MM.1S (cell line): ENCODE data around the gene USP32.

ENCODE experiments used
- DNase-seq: peaks from one replicate; pipeline ENCODE4 v3.0.0-alpha.2; 2015
- H2AFZ ChIP-seq: fragments of 300-600 bp; sonication (generic); 2 replicates; pipeline ENCODE4 v1.6.0; 2016; ENCODE audit warnings: antibody characterized with exemption, low read length
- H3F3A ChIP-seq: fragments of 300-600 bp; sonication (generic); 2 replicates; pipeline ENCODE4 v1.6.1; 2016; ENCODE audit warnings: mild to moderate bottlenecking, antibody characterized with exemption, low read length, moderate library complexity, mixed read lengths; ENCODE audit not compliant: insufficient read depth
- H3K27ac ChIP-seq: fragments of 300-600 bp; sonication (generic); 2 replicates; pipeline ENCODE4 v1.5.1; 2016; ENCODE audit warnings: mild to moderate bottlenecking, low read length
- H3K27me3 ChIP-seq: fragments of 300-600 bp; sonication (generic); replicated peaks from 2 replicates; pipeline ENCODE4 v1.6.0; 2016; ENCODE audit warnings: low read length; ENCODE audit not compliant: insufficient read depth
- H3K36me3 ChIP-seq: fragments of 300-600 bp; sonication (generic); replicated peaks from 2 replicates; pipeline ENCODE4 v1.6.1; 2016; ENCODE audit warnings: mild to moderate bottlenecking, low read length, mixed read lengths; ENCODE audit not compliant: insufficient read depth
- H3K4me1 ChIP-seq: fragments of 300-600 bp; sonication (generic); 2 replicates; pipeline ENCODE4 v1.6.1; 2016; ENCODE audit warnings: low read length, mixed read lengths
- H3K4me2 ChIP-seq: fragments of 300-600 bp; sonication (generic); 2 replicates; pipeline ENCODE4 v1.6.0; 2016; ENCODE audit warnings: low read depth, low read length
- H3K4me3 ChIP-seq: fragments of 300-600 bp; sonication (generic); 2 replicates; pipeline ENCODE4 v1.5.1; 2016; ENCODE audit warnings: low read length, mixed read lengths
- H3K79me2 ChIP-seq: fragments of 300-600 bp; sonication (generic); 2 replicates; pipeline ENCODE4 v1.6.1; 2016; ENCODE audit warnings: mixed run types, low read length, mixed read lengths
- H3K9ac ChIP-seq: fragments of 300-600 bp; sonication (generic); 2 replicates; pipeline ENCODE4 v1.6.1; 2016; ENCODE audit warnings: low read length, mixed read lengths
- H3K9me2 ChIP-seq: fragments of 300-600 bp; sonication (generic); replicated peaks from 2 replicates; pipeline ENCODE4 v1.6.1; 2016; ENCODE audit warnings: mild to moderate bottlenecking, low read length, mixed read lengths; ENCODE audit not compliant: insufficient read depth
- H3K9me3 ChIP-seq: fragments of 300-600 bp; sonication (generic); replicated peaks from 2 replicates; pipeline ENCODE4 v1.6.1; 2016; ENCODE audit warnings: mild to moderate bottlenecking, low read length, mixed read lengths; ENCODE audit not compliant: insufficient read depth
- H4K20me1 ChIP-seq: fragments of 300-600 bp; sonication (generic); 2 replicates; pipeline ENCODE4 v1.6.1; 2016; ENCODE audit warnings: mild to moderate bottlenecking, low read length, moderate library complexity, mixed read lengths; ENCODE audit not compliant: insufficient read depth
- EZH2 ChIP-seq: fragments of 300-600 bp; sonication (generic); optimal IDR thresholded peaks from 2 replicates; pipeline ENCODE3; 2017; ENCODE audit warnings: low read depth, mild to moderate bottlenecking, antibody characterized with exemption, low read length, mixed read lengths
- EZH2phosphoT487 ChIP-seq: fragments of 300-600 bp; sonication (generic); IDR thresholded peaks from 2 replicates; pipeline ENCODE4 v1.6.1; 2018; ENCODE audit warnings: antibody characterized with exemption, low read length
- TF ChIP-seq, protein P1 (sequence below): fragments of 300-600 bp; sonication (generic); IDR thresholded peaks from 2 replicates; pipeline ENCODE4 v1.5.1; 2016; ENCODE audit warnings: antibody characterized with exemption, low read length, mixed read lengths

Gene USP32

GRCh38 chr17:60371818-60372510, 20.0 kb downstream of the USP32 start:
- H4K20me1 ChIP-seq: no peaks in the 10 kb centered on the region
- no peak overlapping the region for H3K4me2 ChIP-seq

DNA sequence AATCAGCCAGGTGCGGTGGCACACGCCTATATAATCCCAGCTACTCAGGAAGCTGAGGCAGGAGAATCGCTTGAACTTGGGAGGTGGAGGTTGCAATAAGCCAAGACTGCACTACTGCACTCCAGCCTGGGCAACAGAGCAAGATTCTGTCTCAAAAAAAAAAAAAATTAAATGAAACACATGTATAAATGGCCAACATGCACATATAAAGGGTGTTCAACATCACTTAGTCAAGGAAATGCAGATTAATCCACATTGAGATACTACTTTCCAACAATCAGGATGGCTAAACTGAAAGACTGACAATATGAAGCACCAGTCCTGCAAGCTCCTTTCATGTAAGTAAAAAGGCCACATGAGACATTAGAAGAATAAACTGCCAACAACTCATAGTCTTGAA, 20.5 kb downstream of the USP32 start:
- H3K27ac ChIP-seq: no peak overlapping the region
- no peaks in the 10 kb centered on the region for H3K9me2 ChIP-seq
- no peaks in the 10 kb centered on the region for H3K9me3 ChIP-seq
- TF ChIP-seq, protein P1, sequence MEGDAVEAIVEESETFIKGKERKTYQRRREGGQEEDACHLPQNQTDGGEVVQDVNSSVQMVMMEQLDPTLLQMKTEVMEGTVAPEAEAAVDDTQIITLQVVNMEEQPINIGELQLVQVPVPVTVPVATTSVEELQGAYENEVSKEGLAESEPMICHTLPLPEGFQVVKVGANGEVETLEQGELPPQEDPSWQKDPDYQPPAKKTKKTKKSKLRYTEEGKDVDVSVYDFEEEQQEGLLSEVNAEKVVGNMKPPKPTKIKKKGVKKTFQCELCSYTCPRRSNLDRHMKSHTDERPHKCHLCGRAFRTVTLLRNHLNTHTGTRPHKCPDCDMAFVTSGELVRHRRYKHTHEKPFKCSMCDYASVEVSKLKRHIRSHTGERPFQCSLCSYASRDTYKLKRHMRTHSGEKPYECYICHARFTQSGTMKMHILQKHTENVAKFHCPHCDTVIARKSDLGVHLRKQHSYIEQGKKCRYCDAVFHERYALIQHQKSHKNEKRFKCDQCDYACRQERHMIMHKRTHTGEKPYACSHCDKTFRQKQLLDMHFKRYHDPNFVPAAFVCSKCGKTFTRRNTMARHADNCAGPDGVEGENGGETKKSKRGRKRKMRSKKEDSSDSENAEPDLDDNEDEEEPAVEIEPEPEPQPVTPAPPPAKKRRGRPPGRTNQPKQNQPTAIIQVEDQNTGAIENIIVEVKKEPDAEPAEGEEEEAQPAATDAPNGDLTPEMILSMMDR: no peak
- TF ChIP-seq EZH2: no peak
- no peak for TF ChIP-seq EZH2phosphoT487
- H2AFZ ChIP-seq: no peak overlapping the region
- no peaks in the 10 kb centered on the region for H3F3A ChIP-seq
- no peaks in the 10 kb centered on the region for H3K27me3 ChIP-seq
- no peaks in the 10 kb centered on the region for H3K79me2 ChIP-seq
- no peaks in the 10 kb centered on the region for H3K36me3 ChIP-seq
- H3K4me2 ChIP-seq: no peak overlapping the region
- H3K4me3 ChIP-seq: no peak overlapping the region
- H3K9ac ChIP-seq: no peak overlapping the region
- DNase-seq: no peak
- no peaks in the 10 kb centered on the region for H3K4me1 ChIP-seq
- no peaks in the 10 kb centered on the region for H4K20me1 ChIP-seq

More at GRCh38 chr17:60371818-60372510, 20.0 kb downstream of the USP32 start:
- Histone ChIP-seq H3K27me3 (no peaks in the 10 kb centered on the region), H3K9ac (no peak overlapping the region), H3K4me1 (no peaks in the 10 kb centered on the region), H3F3A (no peaks in the 10 kb centered on the region), H3K9me2 (no peaks in the 10 kb centered on the region), H2AFZ (no peak overlapping the region), H3K4me3 (no peak overlapping the region), H3K9me3 (no peaks in the 10 kb centered on the region), H3K27ac (no peak overlapping the region), H3K36me3 (no peaks in the 10 kb centered on the region), H3K79me2 (no peaks in the 10 kb centered on the region)
- no peak for DNase-seq
- TF ChIP-seq EZH2phosphoT487: no peak
- no peak for TF ChIP-seq EZH2

GRCh38 chr17:60369727-60370126, 22.2 kb downstream of the USP32 start:
- Histone ChIP-seq H4K20me1 (no peaks in the 10 kb centered on the region), H3K36me3 (no peaks in the 10 kb centered on the region), H3K27me3 (no peaks in the 10 kb centered on the region), H3F3A (no peaks in the 10 kb centered on the region), H3K9ac (no peak overlapping the region), H3K9me2 (no peaks in the 10 kb centered on the region), H3K4me2 (no peak overlapping the region), H3K79me2 (no peaks in the 10 kb centered on the region), H3K9me3 (no peaks in the 10 kb centered on the region), H3K4me1 (no peaks in the 10 kb centered on the region), H2AFZ (no peak overlapping the region), H3K27ac (no peak overlapping the region), H3K4me3 (no peak overlapping the region)
- TF ChIP-seq EZH2 (no peak), EZH2phosphoT487 (no peak)
- DNase-seq: no peak

DNA sequence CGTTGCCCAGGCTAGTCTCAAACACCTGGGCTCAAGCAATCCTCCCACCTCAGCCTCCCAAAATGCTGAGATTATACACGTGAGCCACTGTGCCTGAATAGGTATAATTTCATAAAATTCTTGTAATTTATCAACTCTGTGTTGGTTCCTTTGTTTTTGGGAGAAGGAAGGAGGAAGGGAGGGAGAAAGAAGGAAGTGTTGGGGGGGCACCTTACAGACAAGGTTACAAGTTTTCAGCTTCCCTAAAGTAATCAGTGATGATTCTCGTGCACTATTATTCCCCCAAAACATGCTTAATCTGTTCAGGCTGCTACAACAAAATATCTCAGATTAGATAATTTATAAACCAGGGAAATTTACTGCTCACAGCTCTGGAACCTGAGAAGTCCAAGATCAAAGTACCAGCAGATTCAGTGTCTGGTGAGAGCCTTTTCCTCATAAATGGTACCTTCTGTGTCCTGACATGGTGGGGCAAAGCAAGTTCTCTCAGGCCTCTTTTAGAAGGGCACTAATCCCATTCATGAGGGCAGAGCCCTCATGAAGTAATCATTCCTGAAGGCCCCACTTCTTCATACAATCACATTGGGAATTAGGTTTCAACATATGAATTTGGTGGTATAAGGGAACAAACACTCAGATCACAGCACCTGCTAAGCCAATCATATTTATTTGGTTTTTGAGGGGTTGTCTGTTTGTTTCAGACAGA, 28.1 kb downstream of the USP32 start:
- TF ChIP-seq, protein P1: no peak
- TF ChIP-seq EZH2 (no peak), EZH2phosphoT487 (no peak)
- H3K4me3 ChIP-seq: no peak overlapping the region
- H3K27ac ChIP-seq: no peak overlapping the region
- no peaks in the 10 kb centered on the region for H4K20me1 ChIP-seq
- no peak overlapping the region for H3K4me2 ChIP-seq
- H3K36me3 ChIP-seq: no peaks in the 10 kb centered on the region
- H3K79me2 ChIP-seq: no peaks in the 10 kb centered on the region
- no peak overlapping the region for H3K9ac ChIP-seq
- DNase-seq: no peak
- H3K4me1 ChIP-seq: no peaks in the 10 kb centered on the region
- no peaks in the 10 kb centered on the region for H3F3A ChIP-seq
- H3K9me2 ChIP-seq: no peaks in the 10 kb centered on the region
- no peak overlapping the region for H2AFZ ChIP-seq
- no peaks in the 10 kb centered on the region for H3K27me3 ChIP-seq
- H3K9me3 ChIP-seq: no peaks in the 10 kb centered on the region
